GM12878 (cell line): ENCODE data around the gene DHRS12. TPM values are rescaled to one million over a fixed set of nuclear protein-coding genes. Genes with fewer than 3 reads are reported as not detected.

Experiments
- ATAC-seq: fragments of 200-7000 bp; cut with Tn5 transposase; 3 replicates; pipeline ENCODE4 v1.9.1; 2020; ENCODE audit warnings: mild to moderate bottlenecking, moderate library complexity
- BruUV-seq: library from RNA; stranded (reverse); fragments of 400-500 nt; replicated peaks from 2 replicates; lab custom pipeline; 2021; lab: Mats Ljungman, UMichigan
- CTCF ChIA-PET: fragments of 300-600 bp; sonication (Branson Sonifier 250); formaldehyde crosslinking; extraction: SDS; loops from one replicate; lab custom pipeline; 2021; ENCODE audit warnings: inconsistent platforms; lab: Yijun Ruan, JAX
- POLR2A ChIA-PET: fragments of 350-600 bp; formaldehyde crosslinking; extraction: SDS; loops from one replicate; lab custom pipeline; 2021; ENCODE audit warnings: inconsistent platforms; lab: Charles Lee
- RAD21 ChIA-PET: fragments of 300-600 bp; sonication (Branson Sonifier 250); formaldehyde crosslinking; loops from one replicate; lab custom pipeline; 2023; ENCODE audit warnings: antibody characterized with exemption; ENCODE audit not compliant: unreplicated experiment; lab: Charles Lee
- SMC1A ChIA-PET: fragments of 300-600 bp; sonication (Branson Sonifier 250); formaldehyde crosslinking; loops from one replicate; lab custom pipeline; 2023; ENCODE audit not compliant: unreplicated experiment, uncharacterized antibody; lab: Charles Lee
- DNase-seq: peaks from one replicate; pipeline ENCODE4 v3.0.0-alpha.2; 2011; ENCODE audit warnings: low read depth, low spot score
- FAIRE-seq: peaks from 3 replicates; lab custom pipeline; 2011; peaks lifted over from hg19 to GRCh38; lab: Jason Lieb, UNC
- H2AFZ ChIP-seq: 2 replicates; pipeline ENCODE4 v1.6.0; 2011; ENCODE audit warnings: low read depth, low read length, control low read depth; ENCODE audit not compliant: control insufficient read depth
- H3K27ac ChIP-seq: 2 replicates; pipeline ENCODE4 v1.5.1; 2011; ENCODE audit warnings: control low read depth; ENCODE audit not compliant: control insufficient read depth, insufficient read depth
- H3K27me3 ChIP-seq, 2 experiments: replicated peaks in 1 of 2; 2 replicates each; pipeline versions ENCODE4 v1.6.0 to v1.6.1; 2011; ENCODE audit warnings: low read length in 1 of 2; ENCODE audit not compliant: control insufficient read depth in 2 of 2, insufficient read depth in 2 of 2
- H3K36me3 ChIP-seq, 2 experiments: 2 replicates each; pipeline ENCODE4 v1.5.1; 2011; ENCODE audit warnings: low read length in 1 of 2; ENCODE audit not compliant: control insufficient read depth in 2 of 2, insufficient read depth in 2 of 2
- H3K4me1 ChIP-seq: 2 replicates; pipeline ENCODE4 v1.6.1; 2011; ENCODE audit warnings: mild to moderate bottlenecking, low read length, moderate library complexity, mixed read lengths; ENCODE audit not compliant: control insufficient read depth, insufficient read depth
- H3K4me2 ChIP-seq: 2 replicates; pipeline ENCODE4 v1.6.0; 2011; ENCODE audit warnings: control low read depth; ENCODE audit not compliant: control insufficient read depth, insufficient read depth
- H3K4me3 ChIP-seq: fragments of 200-600 bp; sonication (generic); 2 replicates; pipeline ENCODE4 v1.5.1; 2016
- H3K79me2 ChIP-seq: 2 replicates; pipeline ENCODE4 v1.6.0; 2011; ENCODE audit warnings: low read length; ENCODE audit not compliant: control insufficient read depth, insufficient read depth
- H3K9ac ChIP-seq: 2 replicates; pipeline ENCODE4 v1.8.0; 2011; ENCODE audit warnings: low read length, control low read depth, mixed read lengths; ENCODE audit not compliant: control insufficient read depth, insufficient read depth
- H3K9me3 ChIP-seq: replicated peaks from 3 replicates; pipeline ENCODE4 v1.5.1; 2011; ENCODE audit warnings: mild to moderate bottlenecking, low read length; ENCODE audit not compliant: control insufficient read depth, insufficient read depth
- H4K20me1 ChIP-seq: 2 replicates; pipeline ENCODE4 v1.6.0; 2011; ENCODE audit not compliant: control insufficient read depth, insufficient read depth
- ATF3 ChIP-seq: IDR thresholded peaks from 2 replicates; pipeline ENCODE4 v1.6.1; 2011; ENCODE audit warnings: low read depth, mild to moderate bottlenecking, low read length, moderate library complexity, borderline replicate concordance; ENCODE audit errors: extremely low read depth
- BACH1 ChIP-seq: fragments of 450-650 bp; IDR thresholded peaks from 2 replicates; pipeline ENCODE4 v1.6.1; 2017; ENCODE audit warnings: mild to moderate bottlenecking, borderline replicate concordance
- BCLAF1 ChIP-seq: fragments of 450-650 bp; IDR thresholded peaks from 2 replicates; pipeline ENCODE4 v1.6.1; 2017; ENCODE audit warnings: antibody characterized with exemption, mild to moderate bottlenecking, moderate library complexity
- CHD2 ChIP-seq: IDR thresholded peaks from 2 replicates; pipeline ENCODE4 v1.6.1; 2011; ENCODE audit warnings: low read depth, low read length, improper control_type of control experiment, borderline replicate concordance
- CREB1 ChIP-seq: IDR thresholded peaks from 2 replicates; pipeline ENCODE4 v1.6.1; 2012; ENCODE audit warnings: low read depth, mild to moderate bottlenecking, inconsistent platforms
- DPF2 ChIP-seq: fragments of 450-650 bp; IDR thresholded peaks from 2 replicates; pipeline ENCODE4 v1.6.1; 2017; ENCODE audit warnings: mild to moderate bottlenecking
- FOXK2 ChIP-seq: fragments of 450-650 bp; IDR thresholded peaks from 2 replicates; pipeline ENCODE4 v1.6.1; 2017; ENCODE audit warnings: mild to moderate bottlenecking, moderate library complexity
- MEF2B ChIP-seq: fragments of 450-650 bp; IDR thresholded peaks from 2 replicates; pipeline ENCODE4 v1.6.1; 2018; ENCODE audit warnings: mild to moderate bottlenecking, moderate library complexity; ENCODE audit not compliant: partially characterized antibody, poor library complexity, severe bottlenecking
- NR2C1 ChIP-seq: fragments of 450-650 bp; IDR thresholded peaks from 2 replicates; pipeline ENCODE4 v1.6.1; 2017; ENCODE audit warnings: antibody characterized with exemption, mild to moderate bottlenecking, moderate library complexity
- NRF1 ChIP-seq: conservative IDR thresholded peaks from 2 replicates; pipeline ENCODE4 v1.6.1; 2011; ENCODE audit warnings: mild to moderate bottlenecking, low read depth, low read length, improper control_type of control experiment
- SKIL ChIP-seq: fragments of 450-650 bp; IDR thresholded peaks from 2 replicates; pipeline ENCODE4 v1.6.1; 2017; ENCODE audit warnings: mild to moderate bottlenecking, low read depth, inconsistent platforms; ENCODE audit not compliant: poor library complexity, severe bottlenecking
- SREBF2 ChIP-seq: IDR thresholded peaks from 2 replicates; pipeline ENCODE4 v1.6.1; 2012; ENCODE audit warnings: mild to moderate bottlenecking, low read length
- WRNIP1 ChIP-seq: IDR thresholded peaks from 2 replicates; pipeline ENCODE4 v1.6.1; 2011; ENCODE audit warnings: low read depth, low read length, improper control_type of control experiment, borderline replicate concordance
- WGBS: methylation state at CpG from one replicate; pipeline ENCODE4 v1.1.6; 2016; ENCODE audit warnings: low lambda C conversion rate; ENCODE audit not compliant: insufficient replicate concordance, insufficient coverage; ENCODE audit errors: missing lambda C conversion rate; 5-methylcytosine and 5-hydroxymethylcytosine counted together
- in situ Hi-C: fragments of 300-500 bp; cut with MboI; formaldehyde crosslinking; loops from 9 replicates; pipeline ENCODE4 v1.14.3; 2018; ENCODE audit warnings: mixed read lengths
- intact Hi-C: fragments of 100-400 bp; cut with micrococcal nuclease; formaldehyde crosslinking; loops from one replicate; pipeline ENCODE4 v1.14.2; 2022; ENCODE audit not compliant: unreplicated experiment
- polyA plus RNA-seq, 11 experiments: library from polyadenylated mRNA; depleted of rRNA in 4 of 11; unstranded in 6 of 11; stranded (reverse) in 5 of 11; fragments of >200 nt; fragmentation: Nextera tagmentation in 4 of 11; fragmentation: Illumina TruSeq in 1 of 11; extraction: Ambion mirVana in 4 of 11; extraction: Trizol in 1 of 11; gene quantifications; 1 replicate in 1 of 11; 2 replicates in 10 of 11; pipeline versions ENCODE4 v1.2.1 to v1.2.3, GENCODE V29; 2011 to 2016; ENCODE audit warnings: inconsistent platforms in 2 of 11, missing spikeins in 2 of 11, low read depth in 1 of 11
- total RNA-seq, 4 experiments: library from RNA; depleted of rRNA in 3 of 4; stranded (reverse); fragments of >200 nt in 3 of 4; fragmentation: Illumina TruSeq in 1 of 4; extraction: Trizol in 1 of 4; gene quantifications; 2 replicates each; pipeline versions ENCODE4 v1.2.1 to v1.2.3, GENCODE V29; 2013 to 2021
- TF ChIP-seq, protein P1 (sequence below): fragments of 450-650 bp; IDR thresholded peaks from 2 replicates; pipeline ENCODE4 v1.6.1; 2017; ENCODE audit warnings: mild to moderate bottlenecking
- TF ChIP-seq, protein P2 (sequence below): fragments of 450-650 bp; IDR thresholded peaks from 2 replicates; pipeline ENCODE4 v1.6.1; 2016; ENCODE audit warnings: mild to moderate bottlenecking

The DHRS12 gene
- total and polyA plus RNA-seq, 10 of the 15 experiments (the other 5 are each of a cell fraction or from before 2014, with no cell fraction given): 2.9 to 11.3 (median 8.2) TPM

- Histone ChIP-seq H2AFZ (no peak overlapping the region), H4K20me1 (no peaks in the 10 kb centered on the region), H3K27me3 (no peaks in the 10 kb centered on the region), H3K9me3 (no peaks in the 10 kb centered on the region), H3K4me1 (peaks cover 26% of the 10 kb centered on the region), H3K4me2 (no peak overlapping the region), H3K79me2 (no peaks in the 10 kb centered on the region), H3K36me3 (no peaks in the 10 kb centered on the region), H3K27ac (no peak overlapping the region), H3K4me3 (no peak overlapping the region), H3K9ac (no peak overlapping the region)
- intact Hi-C loops: no loop called here
- no TSS peak for BruUV-seq
- DNase-seq: no peak
- TF ChIP-seq CHD2: no peak
- TF ChIP-seq MEF2B: no peak
- no peak for TF ChIP-seq NR2C1
- TF ChIP-seq FOXK2: no peak
- TF ChIP-seq DPF2: no peak
- no peak for TF ChIP-seq ATF3
- TF ChIP-seq, protein P1, sequence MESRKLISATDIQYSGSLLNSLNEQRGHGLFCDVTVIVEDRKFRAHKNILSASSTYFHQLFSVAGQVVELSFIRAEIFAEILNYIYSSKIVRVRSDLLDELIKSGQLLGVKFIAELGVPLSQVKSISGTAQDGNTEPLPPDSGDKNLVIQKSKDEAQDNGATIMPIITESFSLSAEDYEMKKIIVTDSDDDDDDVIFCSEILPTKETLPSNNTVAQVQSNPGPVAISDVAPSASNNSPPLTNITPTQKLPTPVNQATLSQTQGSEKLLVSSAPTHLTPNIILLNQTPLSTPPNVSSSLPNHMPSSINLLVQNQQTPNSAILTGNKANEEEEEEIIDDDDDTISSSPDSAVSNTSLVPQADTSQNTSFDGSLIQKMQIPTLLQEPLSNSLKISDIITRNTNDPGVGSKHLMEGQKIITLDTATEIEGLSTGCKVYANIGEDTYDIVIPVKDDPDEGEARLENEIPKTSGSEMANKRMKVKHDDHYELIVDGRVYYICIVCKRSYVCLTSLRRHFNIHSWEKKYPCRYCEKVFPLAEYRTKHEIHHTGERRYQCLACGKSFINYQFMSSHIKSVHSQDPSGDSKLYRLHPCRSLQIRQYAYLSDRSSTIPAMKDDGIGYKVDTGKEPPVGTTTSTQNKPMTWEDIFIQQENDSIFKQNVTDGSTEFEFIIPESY: no peak
- no peak for TF ChIP-seq SKIL
- TF ChIP-seq NRF1: no peak
- no peak for TF ChIP-seq CREB1
- TF ChIP-seq BCLAF1: no peak
- TF ChIP-seq, protein P2, sequence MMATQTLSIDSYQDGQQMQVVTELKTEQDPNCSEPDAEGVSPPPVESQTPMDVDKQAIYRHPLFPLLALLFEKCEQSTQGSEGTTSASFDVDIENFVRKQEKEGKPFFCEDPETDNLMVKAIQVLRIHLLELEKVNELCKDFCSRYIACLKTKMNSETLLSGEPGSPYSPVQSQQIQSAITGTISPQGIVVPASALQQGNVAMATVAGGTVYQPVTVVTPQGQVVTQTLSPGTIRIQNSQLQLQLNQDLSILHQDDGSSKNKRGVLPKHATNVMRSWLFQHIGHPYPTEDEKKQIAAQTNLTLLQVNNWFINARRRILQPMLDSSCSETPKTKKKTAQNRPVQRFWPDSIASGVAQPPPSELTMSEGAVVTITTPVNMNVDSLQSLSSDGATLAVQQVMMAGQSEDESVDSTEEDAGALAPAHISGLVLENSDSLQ: no peak
- TF ChIP-seq WRNIP1: no peak
- TF ChIP-seq SREBF2: no peak
- TF ChIP-seq BACH1: no peak
- ATAC-seq: no peak
- in situ Hi-C loops: no loop called here
- FAIRE-seq: no peak
- WGBS: 81% methylated on average over 4 of the region's 4 CpGs
- POLR2A ChIA-PET: interaction anchor here (0.6 kb wide), 2 partner anchors 19 to 1763 kb away, joined by 3 to 6 read pairs; no protein-coding TSS in a partner anchor
- RAD21 ChIA-PET: interaction anchor here (1.2 to 1.9 kb wide), 3 partner anchors 8 to 367 kb away, joined by 4 to 7 read pairs (median 4); partner anchors contain the start of gene INTS6
- SMC1A ChIA-PET: interaction anchor here (0.6 to 4.9 kb wide), 8 partner anchors 9 to 366 kb away, joined by 3 to 36 read pairs (median 4); no protein-coding TSS in a partner anchor
- CTCF ChIA-PET: interaction anchor here (0.9 to 6.3 kb wide), 8 partner anchors 8 to 308 kb away, joined by 3 to 44 read pairs (median 5); partner anchors contain the start of gene TMEM272
Observed at GRCh38 chr13:51820016-51820597, 16.1 kb upstream of the DHRS12 start.
